ENCODE results near the gene FAF2. TPM values are rescaled to one million over a fixed set of nuclear protein-coding genes. Genes with fewer than 3 reads are reported as not detected.

The FAF2 gene
- total and polyA plus RNA-seq, 4 donors, result 12.7 to 28.3 (median 16.5) TPM

DNA sequence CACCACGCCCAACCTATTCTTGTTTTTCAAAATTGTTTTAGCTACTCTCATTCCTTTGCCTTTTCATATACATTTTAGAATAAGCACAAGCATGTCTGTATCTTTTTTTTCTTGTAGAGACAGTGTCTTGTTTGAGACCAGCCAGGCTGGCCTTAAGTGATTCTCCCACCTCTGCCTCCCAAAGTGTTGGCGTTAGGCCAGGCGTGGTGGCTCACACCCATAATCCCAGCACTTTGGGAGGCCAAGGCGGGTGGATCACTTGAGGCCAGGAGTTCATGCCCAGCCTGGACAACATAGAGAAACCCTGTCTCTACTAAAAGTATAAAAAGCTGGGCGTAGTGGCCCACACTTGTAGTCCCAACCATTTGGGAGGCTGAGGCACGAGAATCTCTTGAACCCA lies 76.0 kb downstream of the FAF2 start (continued):
- TF ChIP-seq REST (IDR thresholded peaks at IDR 0.05) (no peak), YY1 (IDR thresholded peaks at IDR 0.05) (no peak), SP1 (IDR thresholded peaks at IDR 0.05) (no peak), RAD21 (IDR thresholded peaks at IDR 0.05) (no peak)

DNA sequence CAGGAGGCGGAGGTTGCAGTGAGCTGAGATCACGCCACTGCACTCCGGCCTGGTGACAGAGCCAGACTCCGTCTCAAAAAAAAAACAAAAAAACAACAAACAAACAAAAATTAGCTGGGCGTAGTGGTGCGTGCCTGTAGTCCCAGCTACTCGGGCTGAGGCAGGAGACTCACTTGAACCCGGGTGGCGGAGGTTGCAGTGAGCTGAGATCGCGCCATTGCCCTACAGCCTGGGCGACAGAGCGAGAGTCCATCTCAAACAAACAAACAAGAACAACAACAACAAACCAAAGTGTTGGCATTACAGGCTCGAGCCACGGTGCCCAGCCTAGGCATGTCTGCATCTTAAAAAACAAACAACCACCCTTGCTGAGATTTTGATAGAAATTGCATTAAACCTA lies 76.8 kb downstream of the FAF2 start:
- 89% methylated on average over 15 of the region's 15 CpGs for WGBS
- no peak for DNase-seq (ENCODE audit: low spot score)
- TF ChIP-seq, protein P1, sequence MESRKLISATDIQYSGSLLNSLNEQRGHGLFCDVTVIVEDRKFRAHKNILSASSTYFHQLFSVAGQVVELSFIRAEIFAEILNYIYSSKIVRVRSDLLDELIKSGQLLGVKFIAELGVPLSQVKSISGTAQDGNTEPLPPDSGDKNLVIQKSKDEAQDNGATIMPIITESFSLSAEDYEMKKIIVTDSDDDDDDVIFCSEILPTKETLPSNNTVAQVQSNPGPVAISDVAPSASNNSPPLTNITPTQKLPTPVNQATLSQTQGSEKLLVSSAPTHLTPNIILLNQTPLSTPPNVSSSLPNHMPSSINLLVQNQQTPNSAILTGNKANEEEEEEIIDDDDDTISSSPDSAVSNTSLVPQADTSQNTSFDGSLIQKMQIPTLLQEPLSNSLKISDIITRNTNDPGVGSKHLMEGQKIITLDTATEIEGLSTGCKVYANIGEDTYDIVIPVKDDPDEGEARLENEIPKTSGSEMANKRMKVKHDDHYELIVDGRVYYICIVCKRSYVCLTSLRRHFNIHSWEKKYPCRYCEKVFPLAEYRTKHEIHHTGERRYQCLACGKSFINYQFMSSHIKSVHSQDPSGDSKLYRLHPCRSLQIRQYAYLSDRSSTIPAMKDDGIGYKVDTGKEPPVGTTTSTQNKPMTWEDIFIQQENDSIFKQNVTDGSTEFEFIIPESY (IDR thresholded peaks at IDR 0.05), result no peak
- TF ChIP-seq ATF3 (IDR thresholded peaks at IDR 0.05), result no peak
- TF ChIP-seq, protein P2, sequence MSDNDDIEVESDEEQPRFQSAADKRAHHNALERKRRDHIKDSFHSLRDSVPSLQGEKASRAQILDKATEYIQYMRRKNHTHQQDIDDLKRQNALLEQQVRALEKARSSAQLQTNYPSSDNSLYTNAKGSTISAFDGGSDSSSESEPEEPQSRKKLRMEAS (IDR thresholded peaks at IDR 0.05), result no peak
- no peak for TF ChIP-seq NR2F2 (IDR thresholded peaks at IDR 0.05)
- no peak for TF ChIP-seq RXRA (IDR thresholded peaks at IDR 0.05)
- no peak for TF ChIP-seq SP1 (IDR thresholded peaks at IDR 0.05)
- no peak for TF ChIP-seq FOXA1 (IDR thresholded peaks at IDR 0.05)
- TF ChIP-seq HNF4A (conservative IDR thresholded peaks at IDR 0.05), result no peak
- TF ChIP-seq EGR1 (IDR thresholded peaks at IDR 0.05; ENCODE audit: low read depth in 2 of 2), result no peak
- TF ChIP-seq CTCF (IDR thresholded peaks at IDR 0.05; ENCODE audit: low read depth, low read length, missing input control), result no peak
- no peak for TF ChIP-seq RAD21 (IDR thresholded peaks at IDR 0.05)
- TF ChIP-seq YY1 (IDR thresholded peaks at IDR 0.05), result no peak
- TF ChIP-seq TAF1 (conservative IDR thresholded peaks at IDR 0.05), result no peak
- TF ChIP-seq FOXA2 (IDR thresholded peaks at IDR 0.05), result no peak
- TF ChIP-seq HNF4G (IDR thresholded peaks at IDR 0.05), result no peak

More for the DNA sequence above, 76.8 kb downstream of the FAF2 start:
- H3K4me1 ChIP-seq (ENCODE audit: control insufficient read depth in 4 of 4, insufficient read depth in 4 of 4, low read length in 3 of 4), result no peaks in the 10 kb centered on the region
- no peak overlapping the region for H3K27ac ChIP-seq (ENCODE audit: low read depth in 1 of 2, low read length in 2 of 2)
- no peaks in the 10 kb centered on the region for H3K9me3 ChIP-seq (ENCODE audit: control insufficient read depth in 4 of 4, low read length in 3 of 4)
- peaks cover 0 to 28% (median 21%) of the 10 kb centered on the region in 4 donors for H3K36me3 ChIP-seq (ENCODE audit: control insufficient read depth in 4 of 4, insufficient read depth in 3 of 4, low read depth in 1 of 4, low read length in 3 of 4)
- H3K9ac ChIP-seq (ENCODE audit: low read depth in 1 of 2, low read length in 2 of 2), result no peak overlapping the region
- no peaks in the 10 kb centered on the region for H3K27me3 ChIP-seq (ENCODE audit: control insufficient read depth in 4 of 4, insufficient read depth in 4 of 4, low read length in 3 of 4)
- H3K4me3 ChIP-seq (ENCODE audit: low read depth in 1 of 3, low read length in 3 of 3), result no peak overlapping the region

All from liver (tissue), 9 donors.